Activated T-cell treated with anti-CD3 and anti-CD28 coated beads for 24 hours (primary cell): ENCODE results near the gene TMEM253.

Source experiments
- DNase-seq: peaks from one replicate; pipeline ENCODE4 v3.0.0-alpha.2; 2020; ENCODE audit warnings: low read depth

Gene TMEM253

GRCh38 chr14:21100931-21101330, at the start of gene TMEM253:
Gene TMEM253 (plus strand): TSS chr14:21101066. CDS start chr14:21101344, 278 bp downstream.
- DNase-seq = no peak

GRCh38 chr14:21053184-21054122, 47.4 kb upstream of the TMEM253 start:
- DNase-seq = no peak

GRCh38 chr14:21054123-21054767, 46.6 kb upstream of the TMEM253 start:
- DNase-seq = no peak

- no peak for DNase-seq
Measured at GRCh38 chr14:21054768-21055145, 46.1 kb upstream of the TMEM253 start.

- DNase-seq = no peak
Measured at GRCh38 chr14:21055432-21056117, 45.3 kb upstream of the TMEM253 start.

- DNase-seq = no peak
Measured at GRCh38 chr14:21056520-21057163, 44.2 kb upstream of the TMEM253 start.

- no peak for DNase-seq
Measured at GRCh38 chr14:21057803-21058675, 42.8 kb upstream of the TMEM253 start, which contains the start of gene RNASE8. Gene RNASE8 (plus strand): TSS chr14:21057822. CDS start chr14:21057893, 71 bp downstream.

GRCh38 chr14:21058903-21059302, 42.0 kb upstream of the TMEM253 start:
- no peak for DNase-seq

- DNase-seq = no peak
Measured at GRCh38 chr14:21059842-21060613, 40.8 kb upstream of the TMEM253 start.

- DNase-seq = no peak
Measured at GRCh38 chr14:21060614-21061346, 40.1 kb upstream of the TMEM253 start.

GRCh38 chr14:21061347-21061668, 39.6 kb upstream of the TMEM253 start:
- DNase-seq = no peak

- no peak for DNase-seq
Measured at GRCh38 chr14:21063479-21063878, 37.4 kb upstream of the TMEM253 start.

- no peak for DNase-seq
Measured at GRCh38 chr14:21066882-21067502, 33.9 kb upstream of the TMEM253 start.

- DNase-seq = no peak
Measured at GRCh38 chr14:21068521-21069387, 32.1 kb upstream of the TMEM253 start.

- DNase-seq = no peak
Measured at GRCh38 chr14:21069388-21070082, 31.3 kb upstream of the TMEM253 start.

GRCh38 chr14:21070083-21070609, 30.7 kb upstream of the TMEM253 start, which contains the start of gene ARHGEF40:
Gene ARHGEF40 (plus strand): TSS chr14:21070304. CDS start chr14:21070397, 93 bp downstream.
- DNase-seq = no peak

GRCh38 chr14:21070610-21071224, 30.1 kb upstream of the TMEM253 start:
- DNase-seq = no peak
